Epithelial cell of proximal tubule (primary cell): ENCODE measurements around the gene GREB1L. TPM values are rescaled to one million over a fixed set of nuclear protein-coding genes. Genes with fewer than 3 reads are reported as not detected.
"Not testable (repeated sequence)": the region's sequence is repeated elsewhere in the genome, so short reads cannot be mapped to it uniquely, and the experiment has no call there.

Experiments
- DNase-seq: peaks from one replicate; pipeline ENCODE4 v3.0.0-alpha.2; 2011; ENCODE audit warnings: low read depth
- H3K4me3 ChIP-seq: 2 replicates; pipeline ENCODE4 v1.5.1; 2011; ENCODE audit warnings: low read depth, mild to moderate bottlenecking, low read length
- total RNA-seq: library from RNA; depleted of rRNA; stranded (reverse); fragments of >200 nt; gene quantifications from 2 replicates; pipeline ENCODE4 v1.2.3, GENCODE V29; 2015
- TF ChIP-seq, protein P1 (sequence below): conservative IDR thresholded peaks from 2 replicates; pipeline ENCODE4 v1.5.1; 2012; ENCODE audit warnings: low read depth, mild to moderate bottlenecking, low read length

GREB1L gene
- total RNA-seq, 1 donor from 2014 or later = 6.2 TPM

- TF ChIP-seq, protein P1, sequence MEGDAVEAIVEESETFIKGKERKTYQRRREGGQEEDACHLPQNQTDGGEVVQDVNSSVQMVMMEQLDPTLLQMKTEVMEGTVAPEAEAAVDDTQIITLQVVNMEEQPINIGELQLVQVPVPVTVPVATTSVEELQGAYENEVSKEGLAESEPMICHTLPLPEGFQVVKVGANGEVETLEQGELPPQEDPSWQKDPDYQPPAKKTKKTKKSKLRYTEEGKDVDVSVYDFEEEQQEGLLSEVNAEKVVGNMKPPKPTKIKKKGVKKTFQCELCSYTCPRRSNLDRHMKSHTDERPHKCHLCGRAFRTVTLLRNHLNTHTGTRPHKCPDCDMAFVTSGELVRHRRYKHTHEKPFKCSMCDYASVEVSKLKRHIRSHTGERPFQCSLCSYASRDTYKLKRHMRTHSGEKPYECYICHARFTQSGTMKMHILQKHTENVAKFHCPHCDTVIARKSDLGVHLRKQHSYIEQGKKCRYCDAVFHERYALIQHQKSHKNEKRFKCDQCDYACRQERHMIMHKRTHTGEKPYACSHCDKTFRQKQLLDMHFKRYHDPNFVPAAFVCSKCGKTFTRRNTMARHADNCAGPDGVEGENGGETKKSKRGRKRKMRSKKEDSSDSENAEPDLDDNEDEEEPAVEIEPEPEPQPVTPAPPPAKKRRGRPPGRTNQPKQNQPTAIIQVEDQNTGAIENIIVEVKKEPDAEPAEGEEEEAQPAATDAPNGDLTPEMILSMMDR = no peak
- no peak for DNase-seq
- H3K4me3 ChIP-seq = no peak overlapping the region
Observed at GRCh38 chr18:21272016-21272579, 30.1 kb downstream of the GREB1L start.

GRCh38 chr18:21273568-21273967, 31.5 kb downstream of the GREB1L start:
- no peak for DNase-seq
- TF ChIP-seq, protein P1 = no peak
- H3K4me3 ChIP-seq = no peak overlapping the region

GRCh38 chr18:21275645-21276044, 33.6 kb downstream of the GREB1L start:
- TF ChIP-seq, protein P1 = no peak
- DNase-seq = no peak
- no peak overlapping the region for H3K4me3 ChIP-seq

DNA sequence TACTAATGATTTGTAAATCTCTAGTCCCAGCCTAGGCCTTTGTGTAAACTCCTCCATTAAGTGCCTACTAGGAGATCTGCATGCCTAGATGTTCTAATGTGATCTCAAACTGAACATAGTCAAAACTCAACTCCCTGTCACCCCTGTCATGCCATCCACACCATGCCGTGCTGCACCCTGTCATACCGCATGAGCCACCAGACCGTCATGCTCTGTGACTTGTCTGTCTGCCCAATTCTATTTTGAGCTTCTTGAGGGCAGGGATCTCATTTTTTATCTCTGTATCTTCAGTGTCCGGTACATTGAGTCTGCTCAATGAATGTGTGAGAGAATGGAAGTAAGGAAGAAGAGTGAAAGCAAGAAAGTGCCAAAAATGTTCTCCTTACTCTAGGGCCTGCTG, 35.5 kb downstream of the GREB1L start:
- no peak for DNase-seq
- TF ChIP-seq, protein P1 = no peak
- no peak overlapping the region for H3K4me3 ChIP-seq

- H3K4me3 ChIP-seq, DNase-seq: not testable (repeated sequence)
Observed at GRCh38 chr18:21278218-21278617, 36.2 kb downstream of the GREB1L start.

DNA sequence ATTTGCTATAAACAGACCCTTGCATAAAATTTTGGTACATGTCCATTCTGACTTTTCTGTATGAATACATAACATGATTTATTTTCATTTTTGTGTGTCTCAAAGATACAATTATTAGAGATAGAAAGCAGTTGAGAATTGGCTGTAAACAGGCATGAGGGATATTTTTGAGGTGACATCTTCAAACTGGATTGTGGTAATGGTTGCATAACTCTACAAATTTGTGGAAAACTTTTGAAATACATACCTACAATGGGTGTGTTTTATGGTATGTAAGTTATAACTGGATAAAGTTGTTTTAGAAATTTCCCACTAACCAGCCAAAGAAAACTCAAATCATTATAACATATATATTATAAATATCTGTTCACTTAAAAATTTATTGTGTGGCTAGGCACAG, 39.6 kb downstream of the GREB1L start:
- TF ChIP-seq, protein P1 = no peak
- no peak for DNase-seq
- no peak overlapping the region for H3K4me3 ChIP-seq

- TF ChIP-seq, protein P1 = no peak
- no peak for DNase-seq
- H3K4me3 ChIP-seq = no peak overlapping the region
Observed at GRCh38 chr18:21284540-21284939, 42.5 kb downstream of the GREB1L start.
